ENCODE measurements around the gene AACS. TPM values are rescaled to one million over a fixed set of nuclear protein-coding genes. Genes with fewer than 3 reads are reported as not detected.

AACS gene
- total and polyA plus RNA-seq, 2 of the 13 experiments (the other 11 are each of a cell fraction or from before 2014, with no cell fraction given) = 23.3 to 28.8 TPM

GRCh38 chr12:125183187-125184067, 118.2 kb downstream of the AACS start:
- Histone ChIP-seq H3K4me1 (ENCODE audit: insufficient read depth, low read length) (no peaks in the 10 kb centered on the region), H4K20me1 (ENCODE audit: insufficient read depth, low read length) (no peaks in the 10 kb centered on the region), H3K27ac (ENCODE audit: extremely low read length, insufficient read depth, low read length) (no peak overlapping the region), H3K4me2 (ENCODE audit: low read depth, low read length) (peak overlapping the region; percentile 34; the same call in 1 of the 2 replicates), H3K27me3 (ENCODE audit: control insufficient read depth in 1 of 2, insufficient read depth in 2 of 2, low read length in 2 of 2) (peaks cover 10 to 42% of the 10 kb centered on the region in 2 experiments), H3K9ac (ENCODE audit: insufficient read depth, low read depth, low read length) (no peak overlapping the region), H3K36me3 (replicated peaks in 1 of 2; ENCODE audit: control insufficient read depth in 1 of 2, insufficient read depth in 2 of 2, low read length in 2 of 2) (no peaks in the 10 kb centered on the region), H3K4me3 (replicated peaks in 1 of 3; ENCODE audit: insufficient read depth in 1 of 3, low read depth in 2 of 3, low read length in 3 of 3) (no peak overlapping the region), H3K9me3 (ENCODE audit: low read length) (no peaks in the 10 kb centered on the region), H2AFZ (ENCODE audit: low read length) (no peak overlapping the region), H3K79me2 (ENCODE audit: insufficient read depth, low read length) (no peaks in the 10 kb centered on the region)
- 8% methylated on average over 27 of the region's 27 CpGs for WGBS (ENCODE audit: low lambda C conversion rate)
- POLR2A ChIA-PET = no interaction called here
- in situ Hi-C loops (cut with HindIII; ENCODE audit: extremely low pct_ligation_motif_present, low pct_unique_long_range_greater_than_20kb) = loop anchor here (5.0 kb wide), 1 partner anchor 219 kb away; no protein-coding TSS in a partner anchor
- peak; percentile 39 for DNase-seq (ENCODE audit: low spot score)
- ATAC-seq = peak; percentile 82
- peak; percentile 46 for FAIRE-seq
- CTCF ChIA-PET (ENCODE audit: low intra/inter-chr PET ratio, low total read pairs) = interaction anchor here (1.2 to 1.8 kb wide), 3 partner anchors 19 to 221 kb away, joined by 6 to 16 read pairs (median 7); no protein-coding TSS in a partner anchor
- intact Hi-C loops (cut with micrococcal nuclease; ENCODE audit: unreplicated experiment) = loop anchor here (1.0 to 10.0 kb wide), 4 partner anchors 20 to 501 kb away; no protein-coding TSS in a partner anchor
- no TSS peak for BruUV-seq (replicated peaks)
- TF ChIP-seq CBX2 (IDR thresholded peaks at IDR 0.05; ENCODE audit: low read depth, low read length) = no peak
- no peak for TF ChIP-seq CBX2 (CRISPR knock-in tag; IDR thresholded peaks at IDR 0.05; ENCODE audit: low read depth)
- peak; percentile 63; the same call in 1 of the 2 replicates for TF ChIP-seq MYC (CRISPR knock-in tag; IDR thresholded peaks at IDR 0.05; ENCODE audit: borderline replicate concordance)
- TF ChIP-seq ATF7-NPFF (CRISPR knock-in tag; IDR thresholded peaks at IDR 0.05; ENCODE audit: low read depth) = peak; percentile 34; the same call in 1 of the 2 replicates
- peak; percentile 12 for TF ChIP-seq TEAD3 (CRISPR knock-in tag; optimal IDR thresholded peaks at IDR 0.05; ENCODE audit: borderline replicate concordance)
- peak; percentile 93 for TF ChIP-seq RAD21 (CRISPR knock-in tag; IDR thresholded peaks at IDR 0.05)
- 0 out of 2 replicates have a peak, but pooled peaks have one; percentile 26 for TF ChIP-seq E2F5 (CRISPR knock-in tag; conservative IDR thresholded peaks at IDR 0.05)
- TF ChIP-seq MED8 (CRISPR knock-in tag; IDR thresholded peaks at IDR 0.05; ENCODE audit: insufficient replicate concordance) = peak; percentile 30
- peak; percentile 38; the same call in 1 of the 2 replicates for TF ChIP-seq MXD3 (CRISPR knock-in tag; IDR thresholded peaks at IDR 0.05)
- no peak for TF ChIP-seq ARHGAP35 (CRISPR knock-in tag; IDR thresholded peaks at IDR 0.05; ENCODE audit: borderline replicate concordance)
- TF ChIP-seq HNRNPLL (IDR thresholded peaks at IDR 0.05; ENCODE audit: low read depth, low read length, poor library complexity, severe bottlenecking) = peak; percentile 43
- 0 out of 2 replicates have a peak, but pooled peaks have one; percentile 20 for TF ChIP-seq PHF8 (CRISPR knock-in tag; IDR thresholded peaks at IDR 0.05)
- peak; percentile 74; the same call in 1 of the 2 replicates for TF ChIP-seq ZNF576 (CRISPR knock-in tag; IDR thresholded peaks at IDR 0.05)
- TF ChIP-seq ZNF362 (CRISPR knock-in tag; IDR thresholded peaks at IDR 0.05; ENCODE audit: borderline replicate concordance) = no peak
- 0 out of 2 replicates have a peak, but pooled peaks have one; percentile 19 for TF ChIP-seq FOXP4 (CRISPR knock-in tag; IDR thresholded peaks at IDR 0.05)
- 0 out of 2 replicates have a peak, but pooled peaks have one; percentile 59 for TF ChIP-seq TSC22D2 (CRISPR knock-in tag; IDR thresholded peaks at IDR 0.05; ENCODE audit: borderline replicate concordance)
